ENCODE results near the gene LIX1L. TPM values are rescaled to one million over a fixed set of nuclear protein-coding genes. Genes with fewer than 3 reads are reported as not detected.

The LIX1L gene
- total and polyA plus RNA-seq, 2 donors (not counting 3 experiments of a cell fraction or from before 2014, with no cell fraction given): 54.9 to 56.4 TPM

- DNase-seq (ENCODE audit: low read depth, low spot score) (no peak), FAIRE-seq (peak; percentile 58)
- ChIA-PET POLR2A (interaction anchor here (0.6 to 1.8 kb wide), 6 partner anchors 8 to 104 kb away, joined by 3 to 10 read pairs (median 4); partner anchors contain the start of genes PIAS3 and RBM8A), CTCF (interaction anchor here (0.6 to 2.5 kb wide), 14 partner anchors 14 to 118 kb away, joined by 3 to 23 read pairs (median 5); partner anchors contain the start of genes ITGA10, NUDT17, PEX11B and PIAS3)
- Histone ChIP-seq H3K9ac (replicated peaks; ENCODE audit: extremely low read depth, insufficient read depth, low read length) (peak overlapping the region; percentile 40), H3K27me3 (ENCODE audit: control insufficient read depth in 2 of 2, insufficient read depth in 2 of 2, low read length in 2 of 2) (no peaks in the 10 kb centered on the region), H3K4me1 (ENCODE audit: control insufficient read depth, extremely low read depth, insufficient read depth, low read length) (peaks cover 35% of the 10 kb centered on the region), H3K9me3 (replicated peaks; ENCODE audit: control insufficient read depth, insufficient read depth, low read length) (no peaks in the 10 kb centered on the region), H3K36me3 (ENCODE audit: control insufficient read depth in 2 of 2, extremely low read depth in 1 of 2, insufficient read depth in 2 of 2, low read length in 2 of 2) (no peaks in the 10 kb centered on the region), H3K4me2 (ENCODE audit: insufficient read depth, low read length) (peak overlapping the region; percentile 82), H3K79me2 (ENCODE audit: control insufficient read depth, insufficient read depth, low read length) (no peaks in the 10 kb centered on the region), H3K27ac (ENCODE audit: insufficient read depth, low read depth, low read length) (peak overlapping the region; percentile 43), H3K9me1 (replicated peaks; ENCODE audit: control insufficient read depth, extremely low read depth, insufficient read depth, low read length) (no peaks in the 10 kb centered on the region), H4K20me1 (replicated peaks; ENCODE audit: control insufficient read depth, extremely low read depth, insufficient read depth, low read length) (no peaks in the 10 kb centered on the region), H2AFZ (ENCODE audit: low read depth, low read length) (no peak overlapping the region), H3K4me3 (replicated peaks in 1 of 3; ENCODE audit: insufficient read depth in 1 of 3, low read depth in 1 of 3, low read length in 3 of 3) (peak overlapping the region in 1 of 3 experiments; percentile 77)
- dilution Hi-C loops (cut with MboI; ENCODE audit: extremely low pct_ligation_motif_present, low sequenced_read_pairs) (no loop called here), intact Hi-C loops (cut with micrococcal nuclease) (loop anchor here (1.0 kb wide), 2 partner anchors 33 to 36 kb away; partner anchors contain the start of genes RBM8A and TXNIP)
- no peak for TF ChIP-seq JUN (IDR thresholded peaks at IDR 0.05; ENCODE audit: borderline replicate concordance, insufficient read depth, insufficient read length, low read depth)
- TF ChIP-seq EZH2 (IDR thresholded peaks at IDR 0.05; ENCODE audit: borderline replicate concordance, low read depth, low read length, severe bottlenecking): no peak
- TF ChIP-seq MAX (IDR thresholded peaks at IDR 0.05; ENCODE audit: insufficient read depth, insufficient read length): peak; percentile 27
- BruUV-seq (replicated peaks): no TSS peak
Measured at GRCh38 chr1:145963265-145964019, 5.6 kb upstream of the LIX1L start.
